ENCODE data around the gene TSC22D1. TPM values are rescaled to one million over a fixed set of nuclear protein-coding genes. Genes with fewer than 3 reads are reported as not detected.
A peak's percentile ranks its signal among the peaks of the same experiment; 100 is the strongest.
"Not testable (repeated sequence)": the region's sequence is repeated elsewhere in the genome, so short reads cannot be mapped to it uniquely, and the experiment has no call there.

Gene TSC22D1
- total RNA-seq, 3 donors from 2014 or later: 74.2 to 235 (median 232) TPM

GRCh38 chr13:44523146-44524015 lies 52.7 kb downstream of the TSC22D1 start:
- Histone ChIP-seq H3K9me3 (no peaks in the 10 kb centered on the region), H3K27ac (peak overlapping the region in 1 of 2 donors; percentile 51), H3K4me1 (peaks cover 0 to 6% of the 10 kb centered on the region in 2 donors), H3K36me3 (no peaks in the 10 kb centered on the region), H3K27me3 (no peaks in the 10 kb centered on the region), H3K4me3 (peak overlapping the region in 1 of 3 donors; percentile 14)
- intact Hi-C loops (cut with DNase I; ENCODE audit: low total_unique reads): no loop called here
- TF ChIP-seq POLR2A (IDR thresholded peaks at IDR 0.05): no peak
- TF ChIP-seq, protein P1, sequence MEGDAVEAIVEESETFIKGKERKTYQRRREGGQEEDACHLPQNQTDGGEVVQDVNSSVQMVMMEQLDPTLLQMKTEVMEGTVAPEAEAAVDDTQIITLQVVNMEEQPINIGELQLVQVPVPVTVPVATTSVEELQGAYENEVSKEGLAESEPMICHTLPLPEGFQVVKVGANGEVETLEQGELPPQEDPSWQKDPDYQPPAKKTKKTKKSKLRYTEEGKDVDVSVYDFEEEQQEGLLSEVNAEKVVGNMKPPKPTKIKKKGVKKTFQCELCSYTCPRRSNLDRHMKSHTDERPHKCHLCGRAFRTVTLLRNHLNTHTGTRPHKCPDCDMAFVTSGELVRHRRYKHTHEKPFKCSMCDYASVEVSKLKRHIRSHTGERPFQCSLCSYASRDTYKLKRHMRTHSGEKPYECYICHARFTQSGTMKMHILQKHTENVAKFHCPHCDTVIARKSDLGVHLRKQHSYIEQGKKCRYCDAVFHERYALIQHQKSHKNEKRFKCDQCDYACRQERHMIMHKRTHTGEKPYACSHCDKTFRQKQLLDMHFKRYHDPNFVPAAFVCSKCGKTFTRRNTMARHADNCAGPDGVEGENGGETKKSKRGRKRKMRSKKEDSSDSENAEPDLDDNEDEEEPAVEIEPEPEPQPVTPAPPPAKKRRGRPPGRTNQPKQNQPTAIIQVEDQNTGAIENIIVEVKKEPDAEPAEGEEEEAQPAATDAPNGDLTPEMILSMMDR (IDR thresholded peaks at IDR 0.05): no peak
- TF ChIP-seq POLR2AphosphoS5 (IDR thresholded peaks at IDR 0.05): no peak
- no peak for DNase-seq (ENCODE audit: low spot score in 2 of 2)

GRCh38 chr13:44519642-44520041 lies 56.5 kb downstream of the TSC22D1 start:
- Histone ChIP-seq H3K36me3 (no peaks in the 10 kb centered on the region), H3K9me3 (no peaks in the 10 kb centered on the region), H3K27ac (no peak overlapping the region), H3K4me1 (peaks cover 0 to 6% of the 10 kb centered on the region in 2 donors), H3K4me3 (no peak overlapping the region), H3K27me3 (no peaks in the 10 kb centered on the region)
- intact Hi-C loops (cut with DNase I; ENCODE audit: low total_unique reads): no loop called here
- no peak for DNase-seq (ENCODE audit: low spot score in 2 of 2)
- TF ChIP-seq, protein P1 (IDR thresholded peaks at IDR 0.05): no peak
- TF ChIP-seq POLR2A (IDR thresholded peaks at IDR 0.05) (no peak), POLR2AphosphoS5 (IDR thresholded peaks at IDR 0.05) (no peak)

GRCh38 chr13:44516771-44517170 lies 59.4 kb downstream of the TSC22D1 start:
- H3K9me3 ChIP-seq: no peaks in the 10 kb centered on the region
- H3K4me1 ChIP-seq: no peaks in the 10 kb centered on the region
- no peaks in the 10 kb centered on the region for H3K27me3 ChIP-seq
- TF ChIP-seq POLR2A (IDR thresholded peaks at IDR 0.05) (no peak), POLR2AphosphoS5 (IDR thresholded peaks at IDR 0.05) (no peak)
- TF ChIP-seq, protein P1 (IDR thresholded peaks at IDR 0.05): no peak
- intact Hi-C loops (cut with DNase I; ENCODE audit: low total_unique reads): no loop called here
- no peaks in the 10 kb centered on the region for H3K36me3 ChIP-seq
- no peak for DNase-seq (ENCODE audit: low spot score in 2 of 2)
- no peak overlapping the region for H3K27ac ChIP-seq
- H3K4me3 ChIP-seq: no peak overlapping the region

GRCh38 chr13:44514278-44514677 lies 61.9 kb downstream of the TSC22D1 start:
- Histone ChIP-seq H3K27ac (no peak overlapping the region), H3K9me3 (no peaks in the 10 kb centered on the region), H3K4me3 (no peak overlapping the region), H3K36me3 (no peaks in the 10 kb centered on the region), H3K4me1 (no peaks in the 10 kb centered on the region), H3K27me3 (no peaks in the 10 kb centered on the region)
- TF ChIP-seq, protein P1 (IDR thresholded peaks at IDR 0.05): no peak
- no peak for TF ChIP-seq POLR2A (IDR thresholded peaks at IDR 0.05)
- no peak for DNase-seq (ENCODE audit: low spot score in 2 of 2)
- intact Hi-C loops (cut with DNase I; ENCODE audit: low total_unique reads): no loop called here

- intact Hi-C loops (cut with DNase I; ENCODE audit: low total_unique reads); H3K4me1 ChIP-seq; H3K27ac ChIP-seq; H3K27me3 ChIP-seq; H3K9me3 ChIP-seq; DNase-seq (ENCODE audit: low spot score in 2 of 2); H3K36me3 ChIP-seq; H3K4me3 ChIP-seq: not testable (repeated sequence)
Measured at GRCh38 chr13:44509853-44510252, 66.3 kb downstream of the TSC22D1 start.
